WI38 (cell line): ENCODE data around the gene TOGARAM2.

Experiments used
- H3K4me3 ChIP-seq: 2 replicates; pipeline ENCODE4 v1.5.1; 2011; ENCODE audit warnings: low read depth, mild to moderate bottlenecking, control low read depth, low read length
- CTCF ChIP-seq: IDR thresholded peaks from 2 replicates; pipeline ENCODE4 v1.5.1; 2012; ENCODE audit warnings: low read depth, mild to moderate bottlenecking, control low read depth, low read length

The TOGARAM2 gene

GRCh38 chr2:29024882-29025430 lies 43.9 kb downstream of the TOGARAM2 start:
- no peak for TF ChIP-seq CTCF
- no peak overlapping the region for H3K4me3 ChIP-seq

GRCh38 chr2:29025711-29026110 lies 44.6 kb downstream of the TOGARAM2 start:
- no peak overlapping the region for H3K4me3 ChIP-seq
- TF ChIP-seq CTCF, result no peak

GRCh38 chr2:29031046-29031445 lies 49.9 kb downstream of the TOGARAM2 start:
- TF ChIP-seq CTCF, result no peak
- H3K4me3 ChIP-seq, result no peak overlapping the region

GRCh38 chr2:29032189-29032588 lies 51.1 kb downstream of the TOGARAM2 start:
- TF ChIP-seq CTCF, result no peak
- no peak overlapping the region for H3K4me3 ChIP-seq

GRCh38 chr2:29033172-29033571 lies 52.1 kb downstream of the TOGARAM2 start:
- TF ChIP-seq CTCF, result no peak
- H3K4me3 ChIP-seq, result no peak overlapping the region

- no peak for TF ChIP-seq CTCF
- no peak overlapping the region for H3K4me3 ChIP-seq
These were observed 52.6 kb downstream of the TOGARAM2 start for GRCh38 chr2:29033656-29034055.

GRCh38 chr2:29035016-29035745 lies 54.1 kb downstream of the TOGARAM2 start:
- H3K4me3 ChIP-seq, result no peak overlapping the region
- TF ChIP-seq CTCF, result no peak
